CD4-positive, alpha-beta T cell (primary cell): ENCODE data around the gene MTTP. TPM values are rescaled to one million over a fixed set of nuclear protein-coding genes. Genes with fewer than 3 reads are reported as not detected.
"Not testable (repeated sequence)": the region's sequence is repeated elsewhere in the genome, so short reads cannot be mapped to it uniquely, and the experiment has no call there.

ENCODE experiments used
- ATAC-seq: fragments of 200-7000 bp; cut with Tn5 transposase; one replicate; pipeline ENCODE4 v1.10.0; 2022; ENCODE audit warnings: mild to moderate bottlenecking; ENCODE audit not compliant: poor library complexity
- CTCF ChIA-PET: fragments of 350-600 bp; sonication (Branson Sonifier 250); formaldehyde crosslinking; loops from one replicate; lab custom pipeline; 2021; ENCODE audit warnings: antibody characterized with exemption, inconsistent platforms; lab: Charles Lee
- POLR2A ChIA-PET: fragments of 350-600 bp; sonication (Branson Sonifier 250); formaldehyde crosslinking; loops from one replicate; lab custom pipeline; 2021; ENCODE audit warnings: antibody characterized with exemption, inconsistent platforms; lab: Charles Lee
- DNase-seq, 14 experiments: peaks; one replicate each; pipeline ENCODE4 v3.0.0-alpha.2; 2013 to 2020; ENCODE audit warnings: mixed read lengths in 2 of 14
- H3K27ac ChIP-seq, 2 donors: one replicate each; pipeline versions ENCODE4 v1.5.1 to v1.7.0; 2013; ENCODE audit warnings: low read length in 2 of 2, low read depth in 1 of 2, mild to moderate bottlenecking in 1 of 2
- H3K27me3 ChIP-seq, 2 experiments: 1 replicate in 1 of 2; 2 replicates in 1 of 2; pipeline versions ENCODE4 v1.6.1 to v1.7.0; 2013; ENCODE audit warnings: low read length in 2 of 2, control low read depth in 1 of 2, mild to moderate bottlenecking in 1 of 2, moderate library complexity in 1 of 2; ENCODE audit not compliant: insufficient read depth in 2 of 2, control insufficient read depth in 1 of 2
- H3K36me3 ChIP-seq: one replicate; pipeline ENCODE4 v1.6.1; 2013; ENCODE audit warnings: low read length, control low read depth; ENCODE audit not compliant: insufficient read depth
- H3K4me1 ChIP-seq: one replicate; pipeline ENCODE4 v1.6.1; 2013; ENCODE audit warnings: low read length, control low read depth; ENCODE audit not compliant: insufficient read depth
- H3K4me3 ChIP-seq: one replicate; pipeline ENCODE4 v1.5.1; 2013; ENCODE audit warnings: mild to moderate bottlenecking, low read length, moderate library complexity
- H3K9me3 ChIP-seq, 2 experiments: 1 replicate in 1 of 2; 2 replicates in 1 of 2; pipeline versions ENCODE4 v1.6.1 to v1.7.0; 2013; ENCODE audit warnings: low read length in 2 of 2, mild to moderate bottlenecking in 2 of 2, control low read depth in 1 of 2, moderate library complexity in 1 of 2; ENCODE audit not compliant: control insufficient read depth in 1 of 2, insufficient read depth in 1 of 2
- H3K27ac Mint-ChIP-seq: one replicate; pipeline ENCODE4 v1.8.0; 2020; ENCODE audit warnings: mixed read lengths
- H3K27me3 Mint-ChIP-seq: one replicate; pipeline ENCODE4 v1.8.0; 2021; ENCODE audit warnings: mixed read lengths
- H3K36me3 Mint-ChIP-seq: one replicate; pipeline ENCODE4 v1.8.0; 2021; ENCODE audit warnings: low read depth, mixed read lengths
- H3K4me1 Mint-ChIP-seq: one replicate; pipeline ENCODE4 v1.8.0; 2021; ENCODE audit warnings: low read depth, mixed read lengths
- H3K4me3 Mint-ChIP-seq: one replicate; pipeline ENCODE4 v1.8.0; 2020; ENCODE audit warnings: mild to moderate bottlenecking, mixed read lengths
- H3K9me3 Mint-ChIP-seq: one replicate; pipeline ENCODE4 v1.8.0; 2020; ENCODE audit warnings: mixed read lengths
- CTCF ChIP-seq: fragments of 200-600 bp; IDR thresholded peaks from one replicate; pipeline ENCODE4 v1.8.0; 2022; ENCODE audit warnings: antibody characterized with exemption, mild to moderate bottlenecking
- intact Hi-C, 2 experiments: fragments of 100-400 bp; cut with DNase I in 1 of 2; cut with micrococcal nuclease in 1 of 2; formaldehyde crosslinking; loops; one replicate each; pipeline versions ENCODE4 v1.15.1 to v1.9.0; 2023 to 2025; cut with DNase I, micrococcal nuclease
- polyA plus RNA-seq, 2 donors: library from polyadenylated mRNA; unstranded; fragments of 120-200 nt; gene quantifications; one replicate each; pipeline ENCODE4 v1.2.1, GENCODE V29; 2013
- total RNA-seq, 174 experiments: library from RNA in 2 of 174; stranded (reverse) in 2 of 174; gene quantifications; one replicate each; pipeline ENCODE4 v1.2.3 and lab custom pipeline; 2021 to 2026

The MTTP gene
- not detected for total RNA-seq
- not detected for polyA plus RNA-seq (2013, experiment 1 of 2)
- 0.07 TPM for polyA plus RNA-seq (2013, experiment 2 of 2)
- 0 to 0.63 (median 0.07) reads per million in 172 experiments for total RNA-seq (lab: John Stamatoyannopoulos, UW)

- POLR2A ChIA-PET, result no interaction called here
- CTCF ChIA-PET, result no interaction called here
Measured at GRCh38 chr4:99574530-99575324, at the start of gene MTTP. MTTP (plus strand) TSS chr4:99574824; CDS start chr4:99574910, 86 bp downstream.

GRCh38 chr4:99529228-99529627 is 45.4 kb upstream of the MTTP start:
- CTCF ChIA-PET, result no interaction called here
- Histone ChIP-seq H3K36me3 (no peaks in the 10 kb centered on the region), H3K4me3 (no peak overlapping the region), H3K9me3 (no peaks in the 10 kb centered on the region), H3K27me3 (no peaks in the 10 kb centered on the region), H3K4me1 (no peaks in the 10 kb centered on the region), H3K27ac (no peak overlapping the region)
- intact Hi-C loops, result no loop called here
- DNase-seq, result no peak
- POLR2A ChIA-PET, result no interaction called here
- Mint-ChIP-seq H3K36me3 (no peaks in the 10 kb centered on the region), H3K27ac (no peak overlapping the region), H3K27me3 (peaks cover 11% of the 10 kb centered on the region), H3K4me3 (no peak overlapping the region), H3K4me1 (no peaks in the 10 kb centered on the region), H3K9me3 (no peaks in the 10 kb centered on the region)
- no peak for ATAC-seq
- no peak for TF ChIP-seq CTCF

More at GRCh38 chr4:99574530-99575324, at the start of gene MTTP:
- DNase-seq (no peak), ATAC-seq (no peak)
- H3K4me1 Mint-ChIP-seq, result no peaks in the 10 kb centered on the region
- no peaks in the 10 kb centered on the region for H3K36me3 ChIP-seq
- H3K4me1 ChIP-seq, result no peaks in the 10 kb centered on the region
- H3K4me3 Mint-ChIP-seq, result no peak within 1 kb of the TSS
- no peaks in the 10 kb centered on the region for H3K9me3 ChIP-seq
- H3K27ac ChIP-seq, result no peak within 1 kb of the TSS
- no peak for TF ChIP-seq CTCF
- H3K36me3 Mint-ChIP-seq, result no peaks in the 10 kb centered on the region
- peaks cover 3 to 40% of the 10 kb centered on the region in 2 experiments for H3K27me3 ChIP-seq
- no peak within 1 kb of the TSS for H3K27ac Mint-ChIP-seq
- H3K27me3 Mint-ChIP-seq, result peaks cover 72% of the 10 kb centered on the region
- no peak within 1 kb of the TSS for H3K4me3 ChIP-seq
- intact Hi-C loops, result no loop called here
- H3K9me3 Mint-ChIP-seq, result no peaks in the 10 kb centered on the region

GRCh38 chr4:99529956-99530355 is 44.7 kb upstream of the MTTP start:
- ATAC-seq, result no peak
- no peaks in the 10 kb centered on the region for H3K9me3 Mint-ChIP-seq
- TF ChIP-seq CTCF, result no peak
- no peaks in the 10 kb centered on the region for H3K36me3 Mint-ChIP-seq
- Histone ChIP-seq H3K27ac (no peak overlapping the region), H3K4me1 (no peaks in the 10 kb centered on the region), H3K36me3 (no peaks in the 10 kb centered on the region), H3K27me3 (no peaks in the 10 kb centered on the region), H3K9me3 (no peaks in the 10 kb centered on the region), H3K4me3 (no peak overlapping the region)
- H3K4me3 Mint-ChIP-seq, result no peak overlapping the region
- intact Hi-C loops, result no loop called here
- no peak overlapping the region for H3K27ac Mint-ChIP-seq
- CTCF ChIA-PET, result no interaction called here
- no peaks in the 10 kb centered on the region for H3K4me1 Mint-ChIP-seq
- POLR2A ChIA-PET, result no interaction called here
- DNase-seq, result no peak
- peaks cover 11% of the 10 kb centered on the region for H3K27me3 Mint-ChIP-seq

GRCh38 chr4:99534699-99535098 is 39.9 kb upstream of the MTTP start:
- H3K27ac Mint-ChIP-seq, H3K36me3 ChIP-seq, intact Hi-C loops, H3K4me3 ChIP-seq, H3K27ac ChIP-seq, H3K27me3 Mint-ChIP-seq, H3K9me3 Mint-ChIP-seq, POLR2A ChIA-PET, H3K4me1 ChIP-seq, H3K9me3 ChIP-seq, DNase-seq, H3K36me3 Mint-ChIP-seq, ATAC-seq, H3K4me1 Mint-ChIP-seq, H3K4me3 Mint-ChIP-seq, H3K27me3 ChIP-seq, CTCF ChIA-PET: not testable (repeated sequence)
